ENCODE measurements around the gene PGBD1. TPM values are rescaled to one million over a fixed set of nuclear protein-coding genes. Genes with fewer than 3 reads are reported as not detected.
A peak's percentile ranks its signal among the peaks of the same experiment; 100 is the strongest.

The PGBD1 gene
- total RNA-seq, 1 donor from 2014 or later = 2.4 TPM

DNA sequence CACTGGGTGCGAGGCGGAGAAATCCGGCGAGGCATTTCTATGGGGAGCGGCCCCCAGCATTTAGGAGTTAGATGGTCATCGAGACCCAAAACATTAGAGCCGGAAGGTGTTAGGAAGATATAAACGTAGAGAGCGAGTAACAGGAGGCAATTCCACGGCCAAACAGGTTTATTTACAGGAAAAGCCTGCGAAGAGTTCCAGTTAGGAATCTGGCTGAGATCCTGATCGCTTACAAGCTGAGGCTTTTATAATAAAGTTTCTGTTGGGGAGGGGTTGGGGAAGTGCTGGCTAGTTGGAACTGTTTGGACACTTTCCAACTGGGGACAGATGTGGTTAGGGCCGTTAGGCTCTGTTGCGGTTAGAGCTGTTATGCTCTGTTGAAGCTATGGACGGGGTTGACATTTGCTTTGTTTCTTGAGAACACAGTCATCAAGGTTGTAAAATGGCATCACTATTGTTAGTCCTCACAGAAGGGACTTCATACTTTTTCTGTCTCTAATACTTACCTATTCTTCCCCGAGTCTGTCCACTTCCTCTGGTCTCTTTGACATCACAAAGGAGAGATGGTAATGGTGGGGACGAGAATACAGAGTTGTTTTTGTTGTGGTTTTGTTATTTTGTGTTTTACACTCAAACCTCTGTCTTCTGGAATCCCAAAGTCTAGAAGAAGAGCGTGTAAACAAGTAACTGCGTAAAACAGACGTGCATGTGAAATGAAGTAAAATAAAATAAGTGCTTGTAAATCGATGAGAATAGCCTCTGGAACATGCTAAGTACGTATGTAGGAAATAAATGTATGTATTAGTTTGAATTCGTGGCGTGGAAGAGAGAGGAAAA lies 55.1 kb downstream of the PGBD1 start:
- intact Hi-C loops (cut with micrococcal nuclease) = no loop called here
- H3K27ac ChIP-seq (replicated peaks) = peak overlapping the region; percentile 94
- TF ChIP-seq, protein P1, sequence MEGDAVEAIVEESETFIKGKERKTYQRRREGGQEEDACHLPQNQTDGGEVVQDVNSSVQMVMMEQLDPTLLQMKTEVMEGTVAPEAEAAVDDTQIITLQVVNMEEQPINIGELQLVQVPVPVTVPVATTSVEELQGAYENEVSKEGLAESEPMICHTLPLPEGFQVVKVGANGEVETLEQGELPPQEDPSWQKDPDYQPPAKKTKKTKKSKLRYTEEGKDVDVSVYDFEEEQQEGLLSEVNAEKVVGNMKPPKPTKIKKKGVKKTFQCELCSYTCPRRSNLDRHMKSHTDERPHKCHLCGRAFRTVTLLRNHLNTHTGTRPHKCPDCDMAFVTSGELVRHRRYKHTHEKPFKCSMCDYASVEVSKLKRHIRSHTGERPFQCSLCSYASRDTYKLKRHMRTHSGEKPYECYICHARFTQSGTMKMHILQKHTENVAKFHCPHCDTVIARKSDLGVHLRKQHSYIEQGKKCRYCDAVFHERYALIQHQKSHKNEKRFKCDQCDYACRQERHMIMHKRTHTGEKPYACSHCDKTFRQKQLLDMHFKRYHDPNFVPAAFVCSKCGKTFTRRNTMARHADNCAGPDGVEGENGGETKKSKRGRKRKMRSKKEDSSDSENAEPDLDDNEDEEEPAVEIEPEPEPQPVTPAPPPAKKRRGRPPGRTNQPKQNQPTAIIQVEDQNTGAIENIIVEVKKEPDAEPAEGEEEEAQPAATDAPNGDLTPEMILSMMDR (IDR thresholded peaks at IDR 0.05; ENCODE audit: borderline replicate concordance) = no peak
- no peaks in the 10 kb centered on the region for H3K9me3 ChIP-seq (replicated peaks)
- DNase-seq = no peak
- H3K36me3 ChIP-seq = no peaks in the 10 kb centered on the region
- no peaks in the 10 kb centered on the region for H3K27me3 ChIP-seq (ENCODE audit: low read depth)
- peak overlapping the region; percentile 82 for H3K4me3 ChIP-seq
- H3K4me1 ChIP-seq = peaks cover 28% of the 10 kb centered on the region

GRCh38 chr6:28337121-28337520 lies 55.7 kb downstream of the PGBD1 start:
- Histone ChIP-seq H3K36me3 (no peaks in the 10 kb centered on the region), H3K27ac (replicated peaks) (peak overlapping the region; percentile 94), H3K4me3 (peak overlapping the region; percentile 82), H3K4me1 (peaks cover 28% of the 10 kb centered on the region), H3K27me3 (ENCODE audit: low read depth) (no peaks in the 10 kb centered on the region), H3K9me3 (replicated peaks) (no peaks in the 10 kb centered on the region)
- DNase-seq = no peak
- intact Hi-C loops (cut with micrococcal nuclease) = no loop called here
- TF ChIP-seq, protein P1 (IDR thresholded peaks at IDR 0.05; ENCODE audit: borderline replicate concordance) = no peak

DNA sequence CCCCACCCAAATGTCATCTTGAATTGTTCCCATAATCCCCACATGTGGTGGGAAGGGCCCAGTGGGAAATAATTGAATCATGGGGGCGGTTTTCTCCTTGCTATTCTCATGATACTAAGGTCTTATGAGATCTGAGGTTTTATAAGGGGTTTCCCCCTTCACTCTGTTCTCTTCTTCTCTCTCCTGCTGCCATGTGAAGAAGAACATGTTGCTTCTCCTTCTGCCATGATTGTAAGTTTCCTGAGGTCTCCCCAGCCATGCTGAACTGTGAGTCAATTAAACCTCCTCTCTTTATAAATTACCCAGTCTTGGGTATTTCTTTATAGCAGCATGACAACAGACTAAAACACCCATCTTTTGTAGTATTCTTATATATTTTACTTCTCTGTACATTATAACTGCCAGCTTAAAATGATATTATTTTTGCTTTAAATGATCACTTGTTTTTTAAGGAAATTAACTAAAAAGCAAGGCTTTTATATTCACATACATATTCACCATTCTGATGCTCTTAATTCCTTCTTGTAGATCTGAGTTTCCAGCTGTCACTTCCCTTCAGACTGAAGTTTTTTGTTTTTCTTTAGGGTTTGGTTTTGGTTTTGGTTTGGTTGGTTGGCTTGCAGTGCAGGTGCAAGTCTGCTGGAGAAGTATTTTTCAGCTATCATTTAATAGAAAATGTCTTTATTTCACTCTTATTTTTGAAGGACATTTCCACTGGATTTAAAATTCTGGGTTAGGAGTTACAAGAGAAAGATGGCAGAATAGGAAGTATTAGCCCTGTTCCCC lies 59.1 kb downstream of the PGBD1 start:
- Histone ChIP-seq H3K4me3 (no peak overlapping the region), H3K36me3 (no peaks in the 10 kb centered on the region), H3K27ac (replicated peaks) (no peak overlapping the region), H3K27me3 (ENCODE audit: low read depth) (no peaks in the 10 kb centered on the region), H3K4me1 (peaks cover 18% of the 10 kb centered on the region), H3K9me3 (replicated peaks) (no peaks in the 10 kb centered on the region)
- intact Hi-C loops (cut with micrococcal nuclease) = no loop called here
- TF ChIP-seq, protein P1 (IDR thresholded peaks at IDR 0.05; ENCODE audit: borderline replicate concordance) = no peak
- DNase-seq = no peak

DNA sequence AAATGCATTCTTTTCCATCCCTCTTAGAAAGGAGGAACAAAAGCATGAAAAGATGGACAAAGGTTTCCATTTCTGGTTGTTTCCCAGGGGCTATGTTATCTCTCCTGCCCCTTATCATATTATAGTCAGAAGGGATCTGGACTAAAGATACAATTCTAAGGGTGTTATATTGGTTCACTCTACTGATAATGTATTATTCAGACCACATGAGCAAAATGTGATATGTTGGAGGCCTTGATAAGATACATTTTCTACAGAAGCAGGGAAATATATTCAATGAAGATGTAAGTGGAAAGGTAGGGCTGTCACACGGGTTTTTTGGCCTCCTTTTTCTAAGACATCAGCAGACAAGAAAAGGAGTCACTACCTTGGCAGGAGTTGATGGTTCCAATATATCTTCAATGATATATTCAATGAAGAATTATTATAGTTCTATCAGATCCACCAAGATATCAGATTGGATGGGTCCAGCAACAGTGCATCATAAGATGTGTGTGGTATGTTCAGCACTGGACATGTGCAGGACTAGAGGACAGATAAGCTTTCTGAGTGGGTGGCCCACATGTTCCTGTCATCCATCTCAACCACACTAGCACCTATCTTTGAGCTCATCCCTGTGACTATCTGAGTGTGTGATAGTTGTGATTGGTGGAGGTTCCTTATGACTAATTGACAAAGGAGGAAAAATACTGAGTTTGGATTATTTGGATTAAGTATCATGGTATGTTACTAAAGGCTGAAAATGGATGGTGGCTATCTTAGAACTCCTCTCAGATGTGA lies 62.7 kb downstream of the PGBD1 start:
- TF ChIP-seq, protein P1 (IDR thresholded peaks at IDR 0.05; ENCODE audit: borderline replicate concordance) = no peak
- no peaks in the 10 kb centered on the region for H3K27me3 ChIP-seq (ENCODE audit: low read depth)
- H3K36me3 ChIP-seq = no peaks in the 10 kb centered on the region
- H3K27ac ChIP-seq (replicated peaks) = no peak overlapping the region
- no peak for DNase-seq
- H3K4me3 ChIP-seq = no peak overlapping the region
- no peaks in the 10 kb centered on the region for H3K9me3 ChIP-seq (replicated peaks)
- intact Hi-C loops (cut with micrococcal nuclease) = no loop called here
- peaks cover under 1% of the 10 kb centered on the region for H3K4me1 ChIP-seq

DNA sequence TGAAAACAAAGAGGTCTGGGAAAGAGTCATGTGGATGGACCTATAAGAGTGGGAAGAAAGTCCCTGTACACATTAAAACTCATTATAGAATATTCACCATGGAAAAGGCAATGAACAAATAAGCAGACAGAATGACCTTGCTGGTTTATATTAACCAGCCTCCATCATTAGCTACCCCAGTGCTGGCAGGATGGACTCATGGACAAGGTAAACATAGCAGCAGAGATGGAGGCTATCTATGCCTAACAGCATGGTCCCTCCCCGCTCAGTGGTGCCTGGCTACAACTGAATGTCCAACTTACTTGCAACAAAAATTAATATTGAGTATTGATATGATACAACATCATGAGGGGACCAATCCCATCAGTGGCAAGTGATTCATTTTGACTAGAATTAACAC lies 63.8 kb downstream of the PGBD1 start:
- TF ChIP-seq, protein P1 (IDR thresholded peaks at IDR 0.05; ENCODE audit: borderline replicate concordance) = no peak
- H3K9me3 ChIP-seq (replicated peaks) = no peaks in the 10 kb centered on the region
- peaks cover 10% of the 10 kb centered on the region for H3K4me1 ChIP-seq
- DNase-seq = no peak
- no peaks in the 10 kb centered on the region for H3K36me3 ChIP-seq
- intact Hi-C loops (cut with micrococcal nuclease) = no loop called here
- H3K27ac ChIP-seq (replicated peaks) = no peak overlapping the region
- H3K27me3 ChIP-seq (ENCODE audit: low read depth) = no peaks in the 10 kb centered on the region
- H3K4me3 ChIP-seq = no peak overlapping the region

Measured in left ventricle myocardium inferior (tissue), 1 donor.